ENCODE results near the gene ZNF385A.

- TF ChIP-seq CTCF (IDR thresholded peaks at IDR 0.05) (no peak), POLR2A (IDR thresholded peaks at IDR 0.05) (no peak)
These were observed 39.7 kb upstream of the ZNF385A start for GRCh38 chr12:54424224-54424623.

Data from thyroid gland (tissue), 4 donors.